EL (cell line): ENCODE data around the gene ARMC12.

Experiments
- DNase-seq: peaks from one replicate; pipeline ENCODE4 v3.0.0-alpha.2; 2016

ARMC12 gene

DNA sequence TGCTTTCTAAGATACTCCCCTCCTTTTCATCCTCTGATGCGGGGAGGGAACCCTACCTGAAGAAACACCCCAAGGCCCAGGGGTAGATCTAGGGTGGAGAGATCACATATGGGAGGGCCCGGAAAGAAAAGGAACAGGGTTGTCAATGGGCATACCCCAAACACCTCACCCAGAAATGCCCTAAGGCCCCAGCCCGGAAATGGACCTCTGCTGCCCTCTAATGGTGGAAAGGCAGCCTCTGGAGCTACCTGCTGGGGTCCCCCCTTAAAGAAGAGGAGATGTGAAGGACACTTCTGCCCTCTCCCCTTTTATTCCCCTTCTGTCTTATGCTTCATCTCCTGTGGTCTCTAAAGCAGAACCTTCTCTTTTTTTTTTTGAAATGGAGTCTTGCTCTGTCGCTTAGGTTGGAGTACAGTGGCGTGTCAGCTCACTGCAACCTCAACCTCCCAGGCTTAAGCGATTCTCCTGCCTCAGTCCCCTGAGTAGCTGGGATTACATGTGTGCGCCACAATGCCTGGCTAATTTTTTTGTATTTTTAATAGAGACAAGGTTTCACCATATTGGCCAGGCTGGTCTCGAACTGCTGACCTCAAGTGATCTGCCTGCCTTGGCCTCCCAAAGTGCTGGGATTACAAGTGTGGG lies 458 bp upstream of the ARMC12 start:
- peak; percentile 71 for DNase-seq

DNA sequence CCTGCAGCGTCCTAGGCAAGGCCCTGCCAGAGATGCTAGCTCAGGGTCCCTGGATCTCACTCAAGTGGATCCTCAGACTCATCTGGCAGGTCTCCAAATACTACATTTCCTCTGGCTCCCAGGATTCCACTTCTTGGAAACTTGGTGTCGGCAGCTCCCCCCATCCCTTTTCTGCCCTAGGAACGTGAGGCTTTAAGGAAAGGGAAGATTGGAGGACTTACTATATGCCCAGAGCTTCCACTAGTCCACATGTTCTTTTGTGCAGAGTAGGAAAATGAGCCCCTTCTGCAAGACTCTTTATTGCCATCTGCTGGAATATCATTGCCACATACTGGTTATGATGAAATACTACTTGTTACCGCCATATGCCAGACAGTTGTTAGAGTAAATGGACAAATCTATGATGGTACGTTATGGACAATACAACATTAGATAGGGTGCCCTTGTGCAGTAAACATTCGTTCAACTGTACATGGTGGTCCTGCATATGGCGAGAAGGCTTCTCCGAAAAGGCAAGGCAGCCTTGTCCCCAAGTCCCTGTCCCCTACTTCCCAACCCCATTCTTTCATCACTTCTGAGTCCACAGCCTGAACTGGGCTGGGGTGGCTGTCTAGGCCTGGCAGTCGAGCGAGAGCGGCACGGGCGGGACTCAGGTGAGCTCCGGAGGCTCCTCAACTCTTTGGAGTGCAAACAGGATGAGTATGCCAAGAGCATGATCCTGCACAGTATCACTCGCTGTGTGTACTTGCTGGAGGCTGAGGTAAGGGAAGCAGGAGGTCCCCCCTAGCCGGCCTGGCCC lies 780 bp downstream of the ARMC12 start:
- peak; percentile 78 for DNase-seq

DNA sequence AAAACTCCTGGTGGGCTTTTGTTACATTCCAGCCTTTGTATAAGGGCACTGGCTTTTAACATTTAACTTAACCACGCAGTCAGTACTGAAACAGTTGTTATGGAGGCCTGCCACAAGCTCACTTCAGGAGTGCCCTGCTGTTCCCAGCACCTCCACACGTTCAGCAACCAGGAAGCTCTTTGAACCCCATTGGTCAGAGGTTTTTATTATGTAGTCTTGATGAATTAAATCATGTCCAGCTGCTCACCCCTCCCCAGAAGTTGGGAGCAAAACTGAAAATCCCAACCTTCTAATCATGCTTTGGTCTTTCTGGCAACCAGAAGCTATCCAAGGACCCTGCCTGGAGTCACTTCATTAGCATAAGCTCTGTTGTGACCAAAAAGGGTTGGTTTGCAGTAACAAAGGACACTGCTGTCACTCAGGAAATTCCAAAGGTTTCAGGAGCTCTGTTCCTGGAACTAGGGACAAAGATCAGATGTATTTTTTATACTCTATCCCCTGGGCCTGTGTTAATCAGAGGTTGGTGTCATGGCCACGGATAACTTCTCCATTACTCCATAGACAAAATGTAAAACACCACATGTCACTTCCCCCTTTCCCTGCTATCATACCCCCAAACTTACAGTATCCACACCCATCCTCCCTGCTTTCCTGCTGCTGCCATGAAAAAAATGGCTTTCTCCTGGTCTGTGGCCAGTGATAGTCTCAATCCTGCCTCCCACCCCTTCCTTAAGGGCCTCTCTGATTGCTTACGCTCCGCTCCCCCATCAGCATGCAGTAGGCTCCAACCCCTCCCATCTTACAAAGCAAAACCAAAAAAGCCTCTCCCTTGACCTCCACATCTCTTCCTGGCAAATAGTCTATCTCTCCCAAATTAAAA lies 3.1 kb downstream of the ARMC12 start:
- no peak for DNase-seq

DNA sequence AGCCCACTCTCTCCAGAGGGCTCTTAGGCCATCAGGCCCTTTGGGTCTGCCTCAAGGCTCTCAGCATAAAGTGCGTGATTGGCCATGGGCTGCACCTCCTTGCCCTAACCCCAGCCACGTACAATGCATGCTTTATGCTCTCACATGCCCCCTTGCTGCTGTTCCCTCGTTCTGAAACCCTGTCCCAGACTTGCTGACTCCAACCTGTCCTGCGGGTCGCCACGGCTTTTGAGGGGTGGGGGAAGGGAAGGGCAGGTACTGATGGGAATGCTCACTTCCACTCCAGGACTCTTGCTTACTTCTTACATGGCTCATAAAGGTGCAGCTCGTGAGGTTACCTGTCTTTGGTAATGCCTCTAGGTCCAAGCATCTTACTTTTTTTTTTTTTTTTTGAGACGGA lies 6.0 kb downstream of the ARMC12 start:
- DNase-seq: no peak

DNA sequence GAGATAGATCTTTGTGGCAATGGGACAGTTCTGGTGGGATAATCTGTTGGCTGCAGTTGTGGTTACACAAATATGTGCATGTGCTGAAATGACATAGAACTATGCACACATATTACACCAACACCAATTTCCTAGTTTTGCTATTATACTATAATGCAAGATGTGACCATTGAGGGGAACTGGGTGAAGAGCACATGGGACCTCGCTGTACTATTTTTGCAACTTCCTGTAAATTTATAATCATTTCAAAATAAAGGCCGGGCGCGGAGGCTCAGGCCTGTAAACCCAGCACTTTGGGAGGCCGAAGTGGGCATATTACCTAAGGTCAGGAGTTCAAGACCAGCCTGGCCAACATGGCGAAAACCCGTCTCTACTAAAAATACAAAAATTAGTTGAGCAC lies 8.7 kb downstream of the ARMC12 start:
- DNase-seq: no peak

DNA sequence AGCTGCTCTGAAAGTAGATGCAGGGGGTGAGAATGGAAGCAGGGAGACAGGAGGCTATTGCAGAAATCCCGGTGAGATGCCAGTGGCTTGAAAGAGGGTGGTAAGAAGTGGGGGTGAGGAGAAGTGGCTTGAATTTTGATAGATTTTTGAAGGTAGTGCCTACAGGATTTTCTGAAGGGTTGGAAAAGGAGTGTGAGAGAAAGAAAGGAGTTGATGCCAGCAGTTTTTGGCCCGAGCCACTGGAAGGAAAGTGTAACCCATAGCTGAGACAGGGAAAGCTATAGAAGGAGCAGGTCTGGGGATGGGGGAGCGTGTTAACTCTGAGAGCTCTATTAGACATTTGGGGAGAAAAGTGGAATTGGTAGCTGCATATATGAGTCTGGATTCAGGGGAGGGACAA lies 9.7 kb downstream of the ARMC12 start:
- no peak for DNase-seq

DNA sequence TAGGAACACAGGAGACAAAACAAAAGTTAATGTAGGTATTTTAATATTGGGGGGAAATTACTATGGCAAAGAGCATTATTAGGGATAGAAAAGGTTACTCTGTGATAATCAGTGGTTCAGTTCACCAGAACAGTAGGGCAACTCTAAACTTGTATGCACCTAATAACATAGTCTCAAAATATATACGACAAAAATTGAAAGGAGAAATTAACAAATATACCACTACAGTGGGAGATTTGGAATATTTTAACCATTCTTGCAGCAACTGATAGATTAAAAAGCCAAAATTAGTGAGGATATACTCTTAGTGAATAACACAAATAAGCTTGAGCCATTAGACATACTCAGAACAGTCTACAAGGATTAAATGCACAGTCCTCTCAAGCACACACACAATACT lies 11.0 kb downstream of the ARMC12 start:
- no peak for DNase-seq

DNA sequence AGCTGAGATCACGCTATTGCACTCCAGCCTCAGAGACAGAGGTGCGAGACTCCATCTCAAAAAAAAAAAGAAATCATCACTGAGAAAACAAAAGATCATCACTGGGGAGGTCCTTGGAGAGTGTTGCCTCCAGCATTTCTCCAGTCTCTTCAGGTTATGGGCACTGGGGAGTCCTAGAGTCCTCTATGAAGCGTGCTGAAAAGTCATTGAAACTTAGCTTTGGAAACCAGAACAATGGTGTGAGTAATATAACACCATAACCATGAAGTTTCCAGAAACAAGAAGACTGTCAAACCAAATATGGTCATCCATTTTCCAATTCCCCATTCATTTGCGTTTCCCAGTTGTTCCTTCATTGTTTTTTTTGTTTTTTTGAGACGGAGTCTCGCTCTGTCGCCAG lies 13.7 kb downstream of the ARMC12 start:
- DNase-seq: no peak

DNA sequence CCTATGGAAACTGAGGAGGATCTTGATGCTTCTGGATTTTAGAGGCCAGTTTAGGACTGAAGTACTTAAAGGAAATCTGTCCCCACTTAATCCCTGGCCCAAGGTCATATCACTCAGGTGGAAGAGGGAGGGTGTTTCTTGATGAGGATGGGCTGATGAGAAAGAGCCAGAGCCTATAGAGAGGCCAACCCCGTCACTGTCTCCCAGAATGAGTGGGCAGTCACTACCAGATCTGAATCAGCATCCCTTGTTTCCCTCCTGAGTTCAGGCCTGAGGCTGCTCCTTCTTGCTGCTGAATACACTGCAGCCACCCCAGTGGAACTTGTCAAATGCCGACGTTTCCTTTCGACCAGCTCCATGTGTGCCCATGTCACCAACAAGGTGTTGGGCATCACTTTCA lies 14.8 kb downstream of the ARMC12 start:
- DNase-seq: no peak

DNA sequence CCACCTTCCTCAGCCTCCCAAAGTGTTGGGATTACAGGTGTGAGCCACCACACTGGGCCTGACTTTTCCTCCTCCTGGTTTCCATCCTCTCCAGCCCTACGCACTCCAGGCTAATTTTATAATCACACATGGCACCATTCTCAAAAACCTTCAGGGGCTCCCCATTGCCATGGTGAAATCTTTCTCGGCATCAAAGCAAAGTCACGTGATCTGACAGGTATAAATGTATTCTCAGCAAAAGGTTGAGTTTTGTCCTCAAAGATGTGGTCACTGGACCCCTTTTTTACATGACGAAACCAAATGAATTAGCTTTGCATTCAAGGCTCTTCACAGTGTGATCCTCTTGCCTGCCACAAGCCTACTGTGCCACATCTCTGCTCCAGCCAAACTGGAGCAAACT lies 15.5 kb downstream of the ARMC12 start:
- no peak for DNase-seq

DNA sequence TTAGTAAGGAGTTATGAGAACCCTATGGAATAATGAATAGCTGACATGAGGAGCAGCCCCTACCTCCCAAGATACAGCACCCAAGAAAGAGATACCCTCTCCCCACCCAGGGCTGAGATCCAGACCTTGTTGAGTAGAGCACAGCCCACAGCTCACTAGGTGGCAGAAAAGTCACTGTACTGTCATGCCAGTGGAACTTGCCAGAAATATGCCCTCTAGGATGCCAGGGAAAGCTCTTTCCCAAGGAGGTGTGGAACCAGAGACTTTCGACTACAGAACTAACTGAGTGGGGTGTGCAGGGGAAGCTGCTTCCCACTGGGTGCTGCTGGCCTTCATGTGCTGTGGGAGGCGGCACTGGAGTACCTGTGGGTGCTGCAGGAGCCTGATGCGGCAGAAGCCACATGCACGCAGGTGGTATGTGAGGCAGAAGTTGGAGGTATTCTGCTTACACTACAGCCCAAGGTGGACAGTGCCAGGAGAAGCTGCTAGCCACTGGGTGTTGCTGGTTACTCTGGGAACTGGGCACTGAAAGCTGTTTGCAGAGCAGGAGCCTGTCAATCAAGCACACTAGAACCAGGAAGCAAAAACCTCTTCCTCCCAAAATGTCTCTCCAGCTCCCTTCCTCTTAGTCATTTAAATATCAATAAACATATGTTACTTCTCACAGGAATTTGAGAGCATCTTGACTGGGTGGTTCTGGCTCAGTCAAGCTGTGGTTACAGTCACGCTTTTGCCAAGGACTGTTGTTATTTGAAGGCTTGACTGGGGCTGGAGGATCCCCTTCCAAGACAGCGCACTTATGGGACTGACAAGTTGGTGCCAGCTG lies 17.8 kb downstream of the ARMC12 start:
- peak; percentile 34 for DNase-seq

DNA sequence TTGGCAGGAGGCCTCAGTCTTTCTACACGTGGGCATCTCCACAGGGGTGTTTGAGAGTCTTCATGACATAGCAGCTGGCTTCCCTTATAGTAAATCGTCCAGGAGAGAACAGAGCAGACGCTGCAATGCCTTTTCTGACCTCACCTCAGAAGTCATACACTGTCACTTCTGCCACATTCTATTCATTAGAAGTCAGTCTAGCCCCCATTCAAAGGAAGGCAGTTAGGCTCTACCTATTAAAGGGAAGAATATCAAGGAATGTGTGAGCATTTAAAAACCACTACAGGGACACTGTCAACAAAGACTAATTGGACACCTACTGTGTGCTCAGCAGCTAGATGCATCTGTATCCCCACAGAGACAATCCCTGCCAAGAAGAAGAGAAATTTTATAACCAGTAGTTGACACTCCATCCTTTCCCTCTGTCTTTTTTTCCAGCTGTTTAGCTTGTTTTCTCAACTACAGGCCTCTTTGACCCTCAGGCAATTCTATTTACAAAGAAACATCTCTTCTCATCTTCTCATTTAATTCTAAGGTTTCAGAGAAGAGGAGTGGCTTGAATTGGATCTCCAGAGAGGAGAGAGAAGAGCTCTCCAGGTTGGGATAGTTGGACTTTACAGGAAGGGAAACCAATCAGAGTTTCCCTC lies 18.6 kb downstream of the ARMC12 start:
- DNase-seq: no peak

DNA sequence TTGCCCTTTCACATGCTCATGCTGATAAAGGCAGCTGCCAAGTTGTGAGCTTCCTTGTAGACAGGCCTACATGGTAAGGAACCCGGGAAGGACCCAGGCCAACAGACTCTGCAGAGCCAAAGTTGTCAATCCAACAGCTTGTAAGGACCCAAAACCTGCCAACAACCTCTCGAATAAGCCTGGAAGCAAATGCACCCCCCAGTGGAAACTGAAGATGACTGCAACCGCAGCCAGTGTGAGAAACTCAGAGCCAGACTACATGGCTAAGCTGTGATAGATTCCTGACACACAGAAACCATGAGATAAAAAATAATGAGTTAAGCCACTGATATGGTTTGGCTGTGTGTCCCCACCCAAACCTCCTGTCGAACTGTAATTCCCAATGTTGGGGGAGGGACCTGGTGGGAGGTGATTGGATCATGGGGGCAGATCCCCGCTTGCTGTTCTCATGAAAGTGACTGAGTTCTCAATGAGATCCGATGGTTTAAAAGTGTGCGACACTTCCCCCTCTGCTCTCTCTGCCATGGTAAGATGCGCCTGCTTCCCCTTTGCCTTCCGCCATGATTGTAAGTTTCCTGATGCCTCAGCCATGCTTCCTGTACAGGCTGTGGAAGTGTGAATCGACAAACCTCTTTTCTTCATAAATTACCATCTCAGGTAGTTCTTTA lies 20.8 kb downstream of the ARMC12 start:
- peak; percentile 31 for DNase-seq

DNA sequence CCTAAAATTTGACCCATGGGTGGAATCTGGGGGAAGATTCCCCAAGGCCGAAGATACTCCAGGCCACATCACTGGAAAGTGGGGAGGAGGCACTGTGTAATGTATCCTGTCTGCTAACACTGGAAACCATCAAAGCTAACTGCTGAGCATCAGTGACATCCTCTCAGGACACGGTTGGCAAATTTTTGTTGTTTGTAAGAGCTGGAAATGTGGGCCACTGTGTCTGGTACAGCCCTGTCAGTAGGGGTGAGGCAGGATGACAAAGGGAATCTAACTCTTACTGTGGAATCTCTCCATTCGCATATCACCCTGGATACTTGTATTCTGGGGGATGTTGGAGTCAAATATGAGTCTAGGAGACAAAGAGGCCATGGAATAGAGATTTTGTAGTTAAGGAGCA lies 22.6 kb downstream of the ARMC12 start:
- DNase-seq: no peak

DNA sequence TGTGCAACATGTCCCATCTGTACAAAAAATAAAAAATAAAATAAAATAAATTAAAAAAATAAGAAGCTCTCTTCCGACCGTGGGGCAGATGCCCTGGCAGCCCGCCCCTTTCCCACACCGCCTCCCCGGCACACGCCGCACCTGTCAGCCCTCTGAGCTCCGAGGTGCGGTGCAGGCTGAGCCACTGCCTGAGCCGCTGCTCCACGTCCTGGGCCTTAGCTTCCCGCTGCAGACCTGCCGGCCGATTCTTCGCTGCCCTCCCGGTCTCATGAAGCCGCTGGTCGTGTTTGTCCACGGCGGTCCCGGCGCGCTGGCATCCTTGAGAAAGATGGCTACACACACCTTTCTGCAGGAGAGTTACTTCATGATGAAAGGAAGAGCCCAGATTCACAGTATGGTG lies 28.9 kb downstream of the ARMC12 start:
- no peak for DNase-seq

DNA sequence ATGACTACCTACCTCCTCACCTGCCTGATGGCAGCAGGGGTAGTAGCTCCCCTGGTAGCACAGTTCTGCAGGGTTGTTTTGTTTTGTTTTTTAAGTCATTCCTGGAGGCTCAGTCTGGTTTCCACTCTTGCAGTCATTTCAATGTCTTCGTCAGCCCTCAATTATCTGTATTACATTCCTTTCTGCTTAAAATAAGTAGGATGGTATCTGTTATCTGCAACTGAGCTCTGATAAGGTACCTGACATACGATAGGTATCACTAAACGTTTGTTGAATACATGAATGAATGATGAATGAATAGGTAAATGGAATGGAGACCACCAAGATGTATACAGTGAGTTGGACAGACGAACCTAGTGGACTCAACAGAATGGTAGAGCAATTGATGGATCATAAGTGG lies 32.4 kb downstream of the ARMC12 start:
- no peak for DNase-seq

DNA sequence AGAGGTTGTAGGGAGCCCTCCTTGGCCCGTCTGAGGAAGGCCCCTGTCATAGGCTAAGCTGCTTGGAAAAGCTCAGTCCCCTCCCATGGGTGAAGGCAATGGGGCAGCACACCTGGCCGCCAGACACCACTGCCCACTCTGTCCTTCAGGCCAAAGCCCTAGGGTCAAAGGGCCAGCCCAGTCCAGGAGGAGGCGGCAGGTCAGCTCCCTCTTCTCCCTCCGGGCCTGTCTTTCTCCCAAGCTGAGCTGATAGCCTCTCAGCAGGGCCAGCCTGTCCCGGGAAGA lies 34.5 kb downstream of the ARMC12 start:
- no peak for DNase-seq

DNA sequence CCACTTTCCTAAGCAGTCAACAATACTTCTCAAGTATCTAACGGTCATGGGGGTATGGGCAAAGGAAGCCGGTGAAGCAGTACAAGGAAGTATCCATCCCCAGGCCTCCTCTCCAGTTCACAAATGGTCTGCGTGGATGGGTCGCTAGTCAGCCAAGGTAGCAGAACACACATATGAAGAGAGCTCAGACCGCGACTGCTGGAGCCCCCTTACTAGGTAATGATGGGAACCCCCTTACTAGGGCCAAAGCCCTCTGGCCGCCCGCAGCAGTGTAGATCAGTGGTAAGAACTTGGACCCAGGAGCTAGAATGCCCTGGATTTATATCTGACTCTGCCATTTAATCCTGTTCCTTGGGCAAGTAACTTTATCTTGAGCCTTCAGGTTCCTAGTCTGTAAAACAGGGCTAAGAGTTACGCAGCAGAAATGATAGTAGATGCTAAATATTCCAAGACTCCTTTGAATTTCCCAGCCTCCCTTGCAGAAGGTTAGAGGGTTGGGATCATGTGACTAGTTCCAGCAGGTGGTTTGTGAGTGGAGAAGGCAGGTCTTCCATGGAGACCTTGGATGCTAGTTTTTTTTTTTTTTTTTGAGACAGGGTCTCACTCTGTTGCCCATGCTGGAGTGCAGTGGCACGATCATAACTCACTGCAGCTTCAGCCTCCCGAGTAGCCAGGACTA lies 37.4 kb downstream of the ARMC12 start:
- no peak for DNase-seq

DNA sequence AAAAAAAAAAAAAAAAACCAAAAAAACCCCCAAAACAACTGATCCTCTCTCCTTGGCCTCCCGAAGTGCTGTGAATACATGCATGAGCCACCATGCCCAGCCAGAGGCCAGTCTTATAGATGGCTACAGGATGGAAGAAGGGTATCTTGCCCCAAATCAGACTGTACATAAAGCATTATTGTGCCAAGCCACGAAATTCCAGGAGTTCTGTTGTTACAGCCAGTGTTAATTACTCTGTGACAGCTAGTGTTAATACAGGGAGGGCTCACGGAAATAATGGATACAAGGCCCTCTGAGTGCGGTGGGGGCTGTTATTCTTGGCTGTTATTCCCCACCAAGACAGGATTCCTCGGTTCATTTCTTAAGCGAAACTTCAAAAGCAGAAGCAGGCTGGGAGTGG lies 38.2 kb downstream of the ARMC12 start:
- no peak for DNase-seq

DNA sequence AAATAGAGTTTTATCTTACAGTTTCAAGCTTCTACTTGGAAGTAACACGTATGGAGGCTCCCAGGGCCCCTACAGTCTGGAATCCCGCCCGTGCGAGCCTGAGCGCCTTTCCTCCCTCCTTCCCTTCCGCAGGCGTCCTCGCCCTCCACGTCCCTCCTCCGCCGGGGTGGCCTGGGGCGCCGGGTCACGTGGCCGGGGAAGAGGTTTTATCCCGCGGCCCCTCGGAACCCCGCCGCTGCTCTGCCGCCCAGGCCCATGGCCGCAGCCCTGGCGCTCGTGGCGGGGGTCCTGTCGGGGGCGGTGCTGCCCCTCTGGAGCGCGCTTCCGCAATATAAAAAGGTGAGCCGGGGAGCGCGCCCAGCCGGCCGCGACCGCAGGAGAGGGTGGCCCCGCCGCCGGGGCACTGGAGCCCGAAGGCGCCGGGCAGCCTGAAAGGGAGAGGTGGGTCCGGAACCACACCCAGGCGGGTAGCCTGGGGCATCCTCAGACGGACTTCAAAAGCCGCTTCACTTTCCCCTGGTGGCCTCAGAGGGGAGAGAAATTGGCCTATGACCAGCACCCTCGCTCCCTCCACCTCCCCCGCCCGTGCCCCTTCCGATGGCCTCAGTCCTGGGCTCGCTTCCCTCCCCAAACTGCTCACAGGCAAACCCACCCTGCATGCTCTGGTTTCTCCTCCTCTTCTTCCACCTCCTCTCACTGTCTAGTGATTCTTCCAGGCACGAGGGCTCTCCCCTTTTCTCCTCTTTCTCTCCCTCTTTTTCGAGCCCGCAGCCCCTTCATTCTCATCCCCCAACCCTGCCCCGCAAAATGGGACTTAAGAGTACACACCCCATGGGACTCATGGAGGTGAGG lies 39.8 kb downstream of the ARMC12 start, which contains the start of gene CLPSL2:
Gene CLPSL2, plus strand, starts transcription at position 235 of the 852 bp plus-strand sequence. Its CDS starts 21 bp downstream, at position 256.
- peak; percentile 23 for DNase-seq
